Kidney (tissue), 14 donors: ENCODE data around the gene PRR5L. TPM values are rescaled to one million over a fixed set of nuclear protein-coding genes. Genes with fewer than 3 reads are reported as not detected.

Experiments
- DNase-seq, 5 donors: peaks; one replicate each; pipeline ENCODE4 v3.0.0-alpha.2; 2013 to 2020
- FAIRE-seq: peaks from 2 replicates; lab custom pipeline; 2012; peaks lifted over from hg19 to GRCh38; lab: Jason Lieb, UNC
- H3K27ac ChIP-seq, 2 donors: one replicate each; pipeline ENCODE4 v1.7.0; 2013; ENCODE audit warnings: low read depth in 2 of 2, low read length in 2 of 2, inconsistent platforms in 1 of 2
- H3K27me3 ChIP-seq: one replicate; pipeline ENCODE4 v1.7.1; 2013; ENCODE audit warnings: low read length, inconsistent platforms; ENCODE audit not compliant: control insufficient read depth, insufficient read depth
- H3K36me3 ChIP-seq, 3 donors: one replicate each; pipeline versions ENCODE4 v1.7.0 to v1.7.1; 2013; ENCODE audit warnings: low read length in 3 of 3, control low read depth in 1 of 3, inconsistent platforms in 1 of 3; ENCODE audit not compliant: insufficient read depth in 3 of 3, control insufficient read depth in 2 of 3
- H3K4me1 ChIP-seq, 3 donors: one replicate each; pipeline versions ENCODE4 v1.7.0 to v1.7.1; 2013; ENCODE audit warnings: low read length in 3 of 3, inconsistent platforms in 1 of 3, low read depth in 1 of 3; ENCODE audit not compliant: control insufficient read depth in 2 of 3, insufficient read depth in 2 of 3
- H3K4me3 ChIP-seq, 3 donors: one replicate each; pipeline versions ENCODE4 v1.7.0 to v1.8.1; 2013; ENCODE audit warnings: low read length in 3 of 3, control low read depth in 1 of 3, inconsistent platforms in 1 of 3
- H3K9ac ChIP-seq, 3 donors: one replicate each; pipeline versions ENCODE4 v1.7.0 to v1.7.1; 2013; ENCODE audit warnings: low read length in 3 of 3, control low read depth in 1 of 3, inconsistent platforms in 1 of 3
- H3K9me3 ChIP-seq, 3 donors: one replicate each; pipeline versions ENCODE4 v1.7.0 to v1.7.1; 2013; ENCODE audit warnings: low read length in 3 of 3, control low read depth in 1 of 3, inconsistent platforms in 1 of 3; ENCODE audit not compliant: control insufficient read depth in 2 of 3, insufficient read depth in 1 of 3
- CTCF ChIP-seq: IDR thresholded peaks from 3 replicates; pipeline ENCODE4 v1.5.1; 2012; ENCODE audit warnings: mild to moderate bottlenecking, moderate library complexity, borderline replicate concordance; ENCODE audit not compliant: insufficient read depth; ENCODE audit errors: extremely low read depth
- intact Hi-C: fragments of 100-400 bp; cut with DNase I; formaldehyde crosslinking; loops from one replicate; pipeline ENCODE4 v1.11.1; 2022
- polyA plus RNA-seq: library from polyadenylated mRNA; stranded (reverse); fragments of 350-450 nt; fragmentation: Illumina TruSeq; extraction: RNeasy Lipid Tissue Mini Kit (QIAGEN cat#74804); gene quantifications from one replicate; pipeline ENCODE4 v1.2.3, GENCODE V29; 2014; ENCODE audit warnings: low read depth, low replicate concordance; ENCODE audit not compliant: insufficient read depth
- total RNA-seq: library from RNA; stranded (reverse); fragmentation: NEBNext Ultra II Directional; extraction: Animal tissue kit (Norgen Biotek cat#: 25700); gene quantifications from one replicate; pipeline ENCODE4 v1.2.1, GENCODE V29; 2021
- donor health status: control.
- donor health status: control.
- donor health status: control.
- donor health status: control.
- donor health status: control.
- donor health status: DM: yes; HTN: yes; CAD: no.
- donor health status: Normal renal cell carcinoma (clear cell type).

The PRR5L gene
- total and polyA plus RNA-seq, 2 donors from 2014 or later, result 6.3 to 17.5 TPM

DNA sequence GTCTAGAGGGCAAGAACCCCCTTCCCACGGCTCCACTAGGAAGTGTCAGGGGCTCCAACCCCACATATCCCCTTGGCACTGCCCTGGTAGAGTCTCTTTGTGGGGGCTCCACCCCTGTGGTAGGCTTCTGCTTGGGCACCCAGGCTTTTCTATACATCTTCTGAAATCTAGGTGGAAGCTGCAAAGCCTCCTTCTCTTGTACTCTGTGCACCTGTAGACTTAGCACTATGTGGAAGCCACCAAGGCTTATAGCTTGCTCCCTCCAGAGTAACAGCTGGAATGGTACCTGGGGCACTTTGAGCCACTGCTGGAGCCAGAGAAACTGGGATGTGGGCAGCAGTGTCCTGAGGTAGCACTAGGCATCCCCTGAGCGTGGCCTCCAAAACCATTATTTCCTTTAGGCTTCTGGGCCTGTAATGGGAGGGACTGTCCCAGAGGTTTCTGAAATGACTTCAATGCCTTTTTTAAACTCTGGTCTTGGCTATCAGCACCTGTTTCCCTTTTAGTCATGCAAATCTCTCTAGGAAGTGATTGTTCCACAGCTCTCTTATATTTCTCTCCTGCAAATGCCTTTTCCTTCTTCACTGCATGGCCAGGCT lies 145.6 kb downstream of the PRR5L start:
- Histone ChIP-seq H3K9me3 (no peaks in the 10 kb centered on the region), H3K4me1 (peaks cover 0 to 20% (median 13%) of the 10 kb centered on the region in 3 donors), H3K9ac (no peak overlapping the region), H3K4me3 (no peak overlapping the region), H3K36me3 (peaks cover 0 to 2% (median 0%) of the 10 kb centered on the region in 3 donors), H3K27ac (no peak overlapping the region), H3K27me3 (no peaks in the 10 kb centered on the region)
- no peak for TF ChIP-seq CTCF
- no peak for DNase-seq
- intact Hi-C loops, result no loop called here
- no peak for FAIRE-seq

- H3K27ac ChIP-seq, result no peak overlapping the region
These were observed 147.6 kb downstream of the PRR5L start for GRCh38 chr11:36443661-36444060.

GRCh38 chr11:36446135-36446534 lies 150.0 kb downstream of the PRR5L start:
- no peak for TF ChIP-seq CTCF
- Histone ChIP-seq H3K4me3 (no peak overlapping the region), H3K27ac (no peak overlapping the region), H3K36me3 (peaks cover 0 to 2% (median 0%) of the 10 kb centered on the region in 3 donors), H3K4me1 (peaks cover 0 to 16% (median 9%) of the 10 kb centered on the region in 3 donors), H3K9me3 (no peaks in the 10 kb centered on the region), H3K27me3 (no peaks in the 10 kb centered on the region), H3K9ac (no peak overlapping the region)
- no peak for DNase-seq
- intact Hi-C loops, result no loop called here
- FAIRE-seq, result no peak

More at GRCh38 chr11:36443661-36444060, 147.6 kb downstream of the PRR5L start:
- H3K27me3 ChIP-seq, result no peaks in the 10 kb centered on the region
- peaks cover 0 to 2% (median 0%) of the 10 kb centered on the region in 3 donors for H3K36me3 ChIP-seq
- intact Hi-C loops, result no loop called here
- H3K9ac ChIP-seq, result no peak overlapping the region
- no peak overlapping the region for H3K4me3 ChIP-seq
- no peaks in the 10 kb centered on the region for H3K9me3 ChIP-seq
- FAIRE-seq, result no peak
- no peak for TF ChIP-seq CTCF
- DNase-seq, result no peak
- peaks cover 0 to 19% (median 17%) of the 10 kb centered on the region in 3 donors for H3K4me1 ChIP-seq
